ENCODE data around the gene ZNF253.
"Not testable (repeated sequence)": the region's sequence is repeated elsewhere in the genome, so short reads cannot be mapped to it uniquely, and the experiment has no call there.

ZNF253 gene

GRCh38 chr19:19909654-19910053 lies 44.0 kb downstream of the ZNF253 start:
- no peak overlapping the region for H3K4me3 ChIP-seq (ENCODE audit: low read length)
- DNase-seq, result no peak
- no peaks in the 10 kb centered on the region for H3K27me3 ChIP-seq (replicated peaks; ENCODE audit: insufficient read depth, low read length)
- H3K4me1 ChIP-seq (ENCODE audit: low read length), result no peaks in the 10 kb centered on the region
- H3K27ac ChIP-seq (ENCODE audit: low read length), result no peak overlapping the region
- TF ChIP-seq EZH2phosphoT487 (IDR thresholded peaks at IDR 0.05; ENCODE audit: low read length) (no peak), EZH2 (optimal IDR thresholded peaks at IDR 0.05; ENCODE audit: low read depth, low read length) (no peak)
- TF ChIP-seq, protein P1, sequence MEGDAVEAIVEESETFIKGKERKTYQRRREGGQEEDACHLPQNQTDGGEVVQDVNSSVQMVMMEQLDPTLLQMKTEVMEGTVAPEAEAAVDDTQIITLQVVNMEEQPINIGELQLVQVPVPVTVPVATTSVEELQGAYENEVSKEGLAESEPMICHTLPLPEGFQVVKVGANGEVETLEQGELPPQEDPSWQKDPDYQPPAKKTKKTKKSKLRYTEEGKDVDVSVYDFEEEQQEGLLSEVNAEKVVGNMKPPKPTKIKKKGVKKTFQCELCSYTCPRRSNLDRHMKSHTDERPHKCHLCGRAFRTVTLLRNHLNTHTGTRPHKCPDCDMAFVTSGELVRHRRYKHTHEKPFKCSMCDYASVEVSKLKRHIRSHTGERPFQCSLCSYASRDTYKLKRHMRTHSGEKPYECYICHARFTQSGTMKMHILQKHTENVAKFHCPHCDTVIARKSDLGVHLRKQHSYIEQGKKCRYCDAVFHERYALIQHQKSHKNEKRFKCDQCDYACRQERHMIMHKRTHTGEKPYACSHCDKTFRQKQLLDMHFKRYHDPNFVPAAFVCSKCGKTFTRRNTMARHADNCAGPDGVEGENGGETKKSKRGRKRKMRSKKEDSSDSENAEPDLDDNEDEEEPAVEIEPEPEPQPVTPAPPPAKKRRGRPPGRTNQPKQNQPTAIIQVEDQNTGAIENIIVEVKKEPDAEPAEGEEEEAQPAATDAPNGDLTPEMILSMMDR (IDR thresholded peaks at IDR 0.05; ENCODE audit: low read length), result no peak
- H3K9me2 ChIP-seq (replicated peaks; ENCODE audit: insufficient read depth, low read length), result no peaks in the 10 kb centered on the region
- no peak overlapping the region for H3K4me2 ChIP-seq (ENCODE audit: low read depth, low read length)
- no peak overlapping the region for H3K9ac ChIP-seq (ENCODE audit: low read length)
- no peaks in the 10 kb centered on the region; the same call in 1 of the 2 replicates for H3K36me3 ChIP-seq (replicated peaks; ENCODE audit: insufficient read depth, low read length)
- peaks cover 5% of the 10 kb centered on the region; the same call in 1 of the 2 replicates for H3F3A ChIP-seq (ENCODE audit: insufficient read depth, low read length)
- H3K79me2 ChIP-seq (ENCODE audit: low read length), result peaks cover 42% of the 10 kb centered on the region
- H2AFZ ChIP-seq (ENCODE audit: low read length), result no peak overlapping the region
- no peaks in the 10 kb centered on the region for H3K9me3 ChIP-seq (replicated peaks; ENCODE audit: insufficient read depth, low read length)
- H4K20me1 ChIP-seq (ENCODE audit: insufficient read depth, low read length), result no peaks in the 10 kb centered on the region

- H3K36me3 ChIP-seq (replicated peaks; ENCODE audit: insufficient read depth, low read length), result no peaks in the 10 kb centered on the region
Measured at GRCh38 chr19:19911150-19911549, 45.5 kb downstream of the ZNF253 start.

DNA sequence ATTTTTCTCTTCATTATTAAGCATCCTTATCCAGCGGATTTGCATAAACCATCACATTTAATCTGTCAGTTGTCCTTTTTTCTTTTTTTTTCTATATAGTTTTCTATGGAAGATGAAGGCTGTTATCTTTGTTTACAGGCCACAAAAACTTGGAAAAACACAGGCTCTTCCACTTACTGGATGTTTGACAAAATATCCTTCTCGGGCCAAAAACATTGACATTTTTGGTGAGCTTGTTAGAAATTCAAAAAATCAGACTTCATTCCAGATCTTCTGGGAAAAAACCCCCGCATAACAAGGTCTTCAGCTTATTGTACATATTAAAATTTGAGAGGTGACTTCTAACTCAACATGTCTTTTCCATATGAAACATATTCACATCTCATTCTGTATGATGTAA lies 48.9 kb downstream of the ZNF253 start:
- Histone ChIP-seq H3K4me1 (ENCODE audit: low read length) (no peaks in the 10 kb centered on the region), H3K36me3 (replicated peaks; ENCODE audit: insufficient read depth, low read length) (peaks cover 2% of the 10 kb centered on the region; the same call in 1 of the 2 replicates), H3K4me3 (ENCODE audit: low read length) (no peak overlapping the region), H3K27ac (ENCODE audit: low read length) (no peak overlapping the region), H3K9ac (ENCODE audit: low read length) (no peak overlapping the region), H3F3A (ENCODE audit: insufficient read depth, low read length) (no peaks in the 10 kb centered on the region), H2AFZ (ENCODE audit: low read length) (no peak overlapping the region), H3K27me3 (replicated peaks; ENCODE audit: insufficient read depth, low read length) (no peaks in the 10 kb centered on the region), H4K20me1 (ENCODE audit: insufficient read depth, low read length) (no peaks in the 10 kb centered on the region), H3K79me2 (ENCODE audit: low read length) (peaks cover 4% of the 10 kb centered on the region; the same call in 1 of the 2 replicates), H3K9me3 (replicated peaks; ENCODE audit: insufficient read depth, low read length) (no peaks in the 10 kb centered on the region), H3K9me2 (replicated peaks; ENCODE audit: insufficient read depth, low read length) (no peaks in the 10 kb centered on the region), H3K4me2 (ENCODE audit: low read depth, low read length) (no peak overlapping the region)
- DNase-seq, result no peak
- no peak for TF ChIP-seq EZH2phosphoT487 (IDR thresholded peaks at IDR 0.05; ENCODE audit: low read length)
- no peak for TF ChIP-seq EZH2 (optimal IDR thresholded peaks at IDR 0.05; ENCODE audit: low read depth, low read length)
- TF ChIP-seq, protein P1 (IDR thresholded peaks at IDR 0.05; ENCODE audit: low read length), result no peak

More at GRCh38 chr19:19911150-19911549, 45.5 kb downstream of the ZNF253 start:
- Histone ChIP-seq H3K27ac (ENCODE audit: low read length) (no peak overlapping the region), H3K9ac (ENCODE audit: low read length) (no peak overlapping the region), H3K27me3 (replicated peaks; ENCODE audit: insufficient read depth, low read length) (no peaks in the 10 kb centered on the region), H3F3A (ENCODE audit: insufficient read depth, low read length) (peaks cover 3% of the 10 kb centered on the region; the same call in 1 of the 2 replicates), H3K79me2 (ENCODE audit: low read length) (peaks cover 28% of the 10 kb centered on the region), H3K4me2 (ENCODE audit: low read depth, low read length) (no peak overlapping the region), H2AFZ (ENCODE audit: low read length) (no peak overlapping the region), H3K4me3 (ENCODE audit: low read length) (no peak overlapping the region), H3K9me2 (replicated peaks; ENCODE audit: insufficient read depth, low read length) (no peaks in the 10 kb centered on the region), H4K20me1 (ENCODE audit: insufficient read depth, low read length) (no peaks in the 10 kb centered on the region), H3K4me1 (ENCODE audit: low read length) (no peaks in the 10 kb centered on the region), H3K9me3 (replicated peaks; ENCODE audit: insufficient read depth, low read length) (no peaks in the 10 kb centered on the region)
- DNase-seq, result no peak
- TF ChIP-seq EZH2 (optimal IDR thresholded peaks at IDR 0.05; ENCODE audit: low read depth, low read length), result no peak
- no peak for TF ChIP-seq EZH2phosphoT487 (IDR thresholded peaks at IDR 0.05; ENCODE audit: low read length)
- TF ChIP-seq, protein P1 (IDR thresholded peaks at IDR 0.05; ENCODE audit: low read length), result no peak

DNA sequence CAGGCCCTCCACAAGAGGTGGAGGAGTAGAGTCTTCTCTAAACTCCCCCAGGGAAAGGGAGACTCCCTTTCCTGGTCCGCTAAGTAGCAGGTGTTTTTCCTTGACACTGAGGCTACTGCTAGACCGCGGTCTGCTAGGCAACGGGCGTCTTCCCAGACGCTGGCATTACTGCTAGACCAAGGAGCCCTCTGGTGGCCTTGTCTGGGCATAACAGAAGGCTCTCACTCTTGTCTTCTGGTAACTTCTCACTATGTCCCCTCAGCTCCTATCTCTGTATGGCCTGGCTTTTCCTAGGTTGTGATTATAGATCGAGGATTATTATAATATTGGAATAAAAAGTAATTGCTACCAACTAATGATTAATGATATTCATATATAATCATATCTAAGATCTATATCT lies 64.7 kb downstream of the ZNF253 start:
- H3K79me2 ChIP-seq (ENCODE audit: low read length); H2AFZ ChIP-seq (ENCODE audit: low read length); H3K27ac ChIP-seq (ENCODE audit: low read length); H3K27me3 ChIP-seq (replicated peaks; ENCODE audit: insufficient read depth, low read length); H3F3A ChIP-seq (ENCODE audit: insufficient read depth, low read length); H3K9me3 ChIP-seq (replicated peaks; ENCODE audit: insufficient read depth, low read length); H3K9me2 ChIP-seq (replicated peaks; ENCODE audit: insufficient read depth, low read length); H3K4me1 ChIP-seq (ENCODE audit: low read length); H3K4me3 ChIP-seq (ENCODE audit: low read length); H4K20me1 ChIP-seq (ENCODE audit: insufficient read depth, low read length); H3K9ac ChIP-seq (ENCODE audit: low read length); H3K4me2 ChIP-seq (ENCODE audit: low read depth, low read length); DNase-seq: not testable (repeated sequence)
- peaks cover 12% of the 10 kb centered on the region for H3K36me3 ChIP-seq (replicated peaks; ENCODE audit: insufficient read depth, low read length)

DNA sequence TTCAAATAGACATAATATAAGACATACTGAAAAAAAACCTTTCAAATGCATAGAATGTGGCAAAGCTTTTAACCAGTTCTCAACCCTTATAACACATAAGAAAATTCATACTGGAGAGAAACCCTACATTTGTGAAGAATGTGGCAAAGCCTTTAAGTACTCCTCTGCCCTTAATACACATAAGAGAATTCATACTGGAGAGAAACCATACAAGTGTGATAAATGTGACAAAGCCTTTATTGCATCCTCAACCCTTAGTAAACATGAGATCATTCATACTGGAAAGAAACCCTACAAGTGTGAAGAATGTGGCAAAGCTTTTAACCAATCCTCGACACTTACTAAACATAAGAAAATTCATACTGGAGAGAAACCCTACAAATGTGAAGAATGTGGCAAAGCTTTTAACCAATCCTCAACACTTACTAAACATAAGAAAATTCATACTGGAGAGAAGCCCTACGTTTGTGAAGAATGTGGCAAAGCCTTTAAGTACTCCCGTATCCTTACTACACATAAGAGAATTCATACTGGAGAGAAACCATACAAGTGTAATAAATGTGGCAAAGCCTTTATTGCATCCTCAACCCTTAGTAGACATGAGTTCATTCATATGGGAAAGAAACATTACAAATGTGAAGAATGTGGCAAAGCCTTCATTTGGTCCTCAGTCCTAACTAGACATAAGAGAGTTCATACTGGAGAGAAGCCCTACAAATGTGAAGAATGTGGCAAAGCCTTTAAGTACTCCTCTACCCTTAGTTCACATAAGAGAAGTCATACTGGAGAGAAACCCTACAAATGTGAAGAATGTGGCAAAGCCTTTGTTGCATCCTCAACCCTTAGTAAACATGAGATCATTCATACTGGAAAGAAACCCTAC lies 68.0 kb downstream of the ZNF253 start:
- H3K27me3 ChIP-seq (replicated peaks; ENCODE audit: insufficient read depth, low read length); H4K20me1 ChIP-seq (ENCODE audit: insufficient read depth, low read length); H3K9me3 ChIP-seq (replicated peaks; ENCODE audit: insufficient read depth, low read length); H3K9ac ChIP-seq (ENCODE audit: low read length); H3K4me3 ChIP-seq (ENCODE audit: low read length); H3K4me1 ChIP-seq (ENCODE audit: low read length); DNase-seq; H2AFZ ChIP-seq (ENCODE audit: low read length); H3F3A ChIP-seq (ENCODE audit: insufficient read depth, low read length); H3K79me2 ChIP-seq (ENCODE audit: low read length); H3K27ac ChIP-seq (ENCODE audit: low read length); H3K9me2 ChIP-seq (replicated peaks; ENCODE audit: insufficient read depth, low read length); H3K4me2 ChIP-seq (ENCODE audit: low read depth, low read length): not testable (repeated sequence)
- H3K36me3 ChIP-seq (replicated peaks; ENCODE audit: insufficient read depth, low read length), result peaks cover 12% of the 10 kb centered on the region
